IPS-20b (cell line): ENCODE results near the gene EXOC4.

ENCODE experiments used
- H3K27ac ChIP-seq: one replicate; pipeline ENCODE4 v1.5.1; 2013; ENCODE audit warnings: low read length
- H3K27me3 ChIP-seq: 2 replicates; pipeline ENCODE4 v1.6.1; 2013; ENCODE audit warnings: mild to moderate bottlenecking, low read length, inconsistent platforms; ENCODE audit not compliant: insufficient read depth
- H3K36me3 ChIP-seq: 2 replicates; pipeline ENCODE4 v1.6.1; 2013; ENCODE audit warnings: low read depth, mild to moderate bottlenecking, inconsistent platforms, low read length, moderate library complexity; ENCODE audit not compliant: insufficient read depth
- H3K4me1 ChIP-seq: 2 replicates; pipeline ENCODE4 v1.6.1; 2013; ENCODE audit warnings: mild to moderate bottlenecking, control low read depth, inconsistent platforms, low read length, moderate library complexity; ENCODE audit not compliant: insufficient read depth
- H3K4me3 ChIP-seq: 2 replicates; pipeline ENCODE4 v1.5.1; 2013; ENCODE audit warnings: mild to moderate bottlenecking, low read length, inconsistent platforms
- H3K9ac ChIP-seq: 2 replicates; pipeline ENCODE4 v1.6.1; 2013; ENCODE audit warnings: low read depth, mild to moderate bottlenecking, inconsistent platforms, low read length, moderate library complexity
- H3K9me3 ChIP-seq: 2 replicates; pipeline ENCODE4 v1.6.1; 2013; ENCODE audit warnings: mild to moderate bottlenecking, low read depth, low read length, inconsistent platforms; ENCODE audit not compliant: insufficient read depth

The EXOC4 gene

GRCh38 chr7:133297093-133297492 is 44.2 kb downstream of the EXOC4 start:
- H3K9ac ChIP-seq: no peak overlapping the region
- H3K4me3 ChIP-seq: no peak overlapping the region
- no peaks in the 10 kb centered on the region for H3K36me3 ChIP-seq
- no peaks in the 10 kb centered on the region for H3K27me3 ChIP-seq
- no peak overlapping the region for H3K27ac ChIP-seq
- peaks cover 8% of the 10 kb centered on the region; the same call in 1 of the 2 replicates for H3K4me1 ChIP-seq
- no peaks in the 10 kb centered on the region for H3K9me3 ChIP-seq

- H3K9me3 ChIP-seq: no peaks in the 10 kb centered on the region
- H3K27ac ChIP-seq: no peak overlapping the region
- H3K9ac ChIP-seq: no peak overlapping the region
- no peaks in the 10 kb centered on the region for H3K27me3 ChIP-seq
- H3K4me1 ChIP-seq: peaks cover 7% of the 10 kb centered on the region; the same call in 1 of the 2 replicates
- H3K36me3 ChIP-seq: no peaks in the 10 kb centered on the region
- no peak overlapping the region for H3K4me3 ChIP-seq
These were observed 45.2 kb downstream of the EXOC4 start for GRCh38 chr7:133298080-133298479.

- no peaks in the 10 kb centered on the region for H3K27me3 ChIP-seq
- no peaks in the 10 kb centered on the region for H3K9me3 ChIP-seq
- no peak overlapping the region for H3K4me3 ChIP-seq
- H3K27ac ChIP-seq: no peak overlapping the region
- H3K4me1 ChIP-seq: peaks cover 1% of the 10 kb centered on the region; the same call in 1 of the 2 replicates
- H3K36me3 ChIP-seq: no peaks in the 10 kb centered on the region
- no peak overlapping the region for H3K9ac ChIP-seq
These were observed 46.8 kb downstream of the EXOC4 start for GRCh38 chr7:133299676-133300075.

- Histone ChIP-seq H3K27me3 (no peaks in the 10 kb centered on the region), H3K9ac (no peak overlapping the region), H3K9me3 (no peaks in the 10 kb centered on the region), H3K4me1 (peaks cover 5% of the 10 kb centered on the region; the same call in 1 of the 2 replicates), H3K4me3 (no peak overlapping the region), H3K27ac (no peak overlapping the region), H3K36me3 (no peaks in the 10 kb centered on the region; the same call in 1 of the 2 replicates)
These were observed 47.2 kb downstream of the EXOC4 start for GRCh38 chr7:133300088-133300487.

GRCh38 chr7:133300811-133301210 is 47.9 kb downstream of the EXOC4 start:
- Histone ChIP-seq H3K27ac (no peak overlapping the region), H3K27me3 (no peaks in the 10 kb centered on the region), H3K4me3 (no peak overlapping the region), H3K4me1 (peaks cover 5% of the 10 kb centered on the region; the same call in 1 of the 2 replicates), H3K9ac (no peak overlapping the region), H3K9me3 (no peaks in the 10 kb centered on the region), H3K36me3 (peaks cover 3% of the 10 kb centered on the region)

- Histone ChIP-seq H3K4me1 (peaks cover 5% of the 10 kb centered on the region; the same call in 1 of the 2 replicates), H3K4me3 (no peak overlapping the region), H3K9ac (no peak overlapping the region), H3K27ac (no peak overlapping the region), H3K27me3 (no peaks in the 10 kb centered on the region), H3K36me3 (peaks cover 9% of the 10 kb centered on the region), H3K9me3 (no peaks in the 10 kb centered on the region)
These were observed 48.6 kb downstream of the EXOC4 start for GRCh38 chr7:133301444-133301843.

GRCh38 chr7:133303372-133303771 is 50.5 kb downstream of the EXOC4 start:
- no peak overlapping the region for H3K27ac ChIP-seq
- H3K4me1 ChIP-seq: peaks cover 5% of the 10 kb centered on the region; the same call in 1 of the 2 replicates
- H3K27me3 ChIP-seq: no peaks in the 10 kb centered on the region

GRCh38 chr7:133303931-133304330 is 51.1 kb downstream of the EXOC4 start:
- H3K27ac ChIP-seq: no peak overlapping the region
- no peak overlapping the region for H3K4me3 ChIP-seq
- H3K9ac ChIP-seq: no peak overlapping the region
- no peaks in the 10 kb centered on the region for H3K27me3 ChIP-seq
- H3K4me1 ChIP-seq: peaks cover 5% of the 10 kb centered on the region; the same call in 1 of the 2 replicates
- peaks cover 34% of the 10 kb centered on the region for H3K36me3 ChIP-seq
- no peaks in the 10 kb centered on the region for H3K9me3 ChIP-seq

More at GRCh38 chr7:133303372-133303771, 50.5 kb downstream of the EXOC4 start:
- Histone ChIP-seq H3K4me3 (no peak overlapping the region), H3K9me3 (no peaks in the 10 kb centered on the region), H3K9ac (no peak overlapping the region), H3K36me3 (peaks cover 28% of the 10 kb centered on the region)

- H3K4me1 ChIP-seq: peaks cover 5% of the 10 kb centered on the region; the same call in 1 of the 2 replicates
- H3K9me3 ChIP-seq: no peaks in the 10 kb centered on the region
- H3K4me3 ChIP-seq: no peak overlapping the region
- no peaks in the 10 kb centered on the region for H3K27me3 ChIP-seq
- peaks cover 51% of the 10 kb centered on the region for H3K36me3 ChIP-seq
- no peak overlapping the region for H3K27ac ChIP-seq
- H3K9ac ChIP-seq: no peak overlapping the region
These were observed 56.5 kb downstream of the EXOC4 start for GRCh38 chr7:133309333-133309732.

GRCh38 chr7:133310232-133310862 is 57.5 kb downstream of the EXOC4 start:
- peaks cover 51% of the 10 kb centered on the region for H3K36me3 ChIP-seq
- H3K9ac ChIP-seq: no peak overlapping the region
- no peak overlapping the region for H3K27ac ChIP-seq
- H3K4me1 ChIP-seq: no peaks in the 10 kb centered on the region
- no peaks in the 10 kb centered on the region for H3K27me3 ChIP-seq
- no peaks in the 10 kb centered on the region for H3K9me3 ChIP-seq
- no peak overlapping the region for H3K4me3 ChIP-seq

- Histone ChIP-seq H3K9ac (no peak overlapping the region), H3K36me3 (peaks cover 26% of the 10 kb centered on the region), H3K4me3 (no peak overlapping the region), H3K9me3 (no peaks in the 10 kb centered on the region), H3K27me3 (no peaks in the 10 kb centered on the region), H3K4me1 (no peaks in the 10 kb centered on the region), H3K27ac (no peak overlapping the region)
These were observed 60.7 kb downstream of the EXOC4 start for GRCh38 chr7:133313575-133313974.

GRCh38 chr7:133314084-133314483 is 61.2 kb downstream of the EXOC4 start:
- Histone ChIP-seq H3K27me3 (no peaks in the 10 kb centered on the region), H3K4me3 (no peak overlapping the region), H3K4me1 (no peaks in the 10 kb centered on the region), H3K9ac (no peak overlapping the region), H3K36me3 (peaks cover 21% of the 10 kb centered on the region), H3K27ac (no peak overlapping the region), H3K9me3 (no peaks in the 10 kb centered on the region)
